CD14-positive monocyte (primary cell): ENCODE results near the gene TAF11L2. TPM values are rescaled to one million over a fixed set of nuclear protein-coding genes. Genes with fewer than 3 reads are reported as not detected.
"Not testable (repeated sequence)": the region's sequence is repeated elsewhere in the genome, so short reads cannot be mapped to it uniquely, and the experiment has no call there.

Experiments used
- DNase-seq, 3 donors: peaks; one replicate each; pipeline ENCODE4 v3.0.0-alpha.2; 2011 to 2022
- H2AFZ ChIP-seq: 2 replicates; pipeline ENCODE4 v1.6.0; 2012; ENCODE audit warnings: mild to moderate bottlenecking, low read depth, low read length, inconsistent platforms; ENCODE audit not compliant: insufficient read depth, poor library complexity, severe bottlenecking
- H3K27ac ChIP-seq, 2 donors: 1 replicate in 1 of 2; 2 replicates in 1 of 2; pipeline ENCODE4 v1.5.1; 2012 to 2013; ENCODE audit warnings: low read length in 2 of 2, control low read depth in 1 of 2, inconsistent platforms in 1 of 2, low read depth in 1 of 2, mild to moderate bottlenecking in 1 of 2
- H3K27me3 ChIP-seq, 2 donors: one replicate each; pipeline versions ENCODE4 v1.6.0 to v1.6.1; 2011 to 2013; ENCODE audit warnings: low read length in 2 of 2; ENCODE audit not compliant: control insufficient read depth in 2 of 2, insufficient read depth in 2 of 2
- H3K36me3 ChIP-seq, 2 donors: replicated peaks in 1 of 2; 1 replicate in 1 of 2; 2 replicates in 1 of 2; pipeline versions ENCODE4 v1.5.1 to v1.6.1; 2012 to 2013; ENCODE audit warnings: low read length in 2 of 2, control low read depth in 1 of 2, inconsistent platforms in 1 of 2, mild to moderate bottlenecking in 1 of 2; ENCODE audit not compliant: insufficient read depth in 2 of 2, control insufficient read depth in 1 of 2
- H3K4me1 ChIP-seq, 2 donors: 1 replicate in 1 of 2; 2 replicates in 1 of 2; pipeline versions ENCODE4 v1.5.1 to v1.6.1; 2012 to 2013; ENCODE audit warnings: low read length in 2 of 2, control low read depth in 1 of 2, inconsistent platforms in 1 of 2, mild to moderate bottlenecking in 1 of 2, moderate library complexity in 1 of 2; ENCODE audit not compliant: insufficient read depth in 2 of 2, control insufficient read depth in 1 of 2
- H3K4me2 ChIP-seq: replicated peaks from 2 replicates; pipeline ENCODE3; 2012; ENCODE audit warnings: low read length, moderate library complexity, mild to moderate bottlenecking; ENCODE audit not compliant: poor library complexity, severe bottlenecking; ENCODE audit errors: extremely low read depth
- H3K4me3 ChIP-seq, 3 experiments: fragments of 200-600 bp in 1 of 3; sonication (generic) in 1 of 3; replicated peaks in 1 of 3; 1 replicate in 2 of 3; 2 replicates in 1 of 3; pipeline ENCODE4 v1.5.1; 2011 to 2013; ENCODE audit warnings: low read length in 3 of 3, mild to moderate bottlenecking in 3 of 3, control low read depth in 2 of 3, low read depth in 2 of 3, inconsistent platforms in 1 of 3, moderate library complexity in 1 of 3
- H3K79me2 ChIP-seq: 2 replicates; pipeline ENCODE4 v1.6.0; 2012; ENCODE audit warnings: mild to moderate bottlenecking, control low read depth, inconsistent platforms, low read length, moderate library complexity; ENCODE audit not compliant: insufficient read depth
- H3K9ac ChIP-seq: 2 replicates; pipeline ENCODE4 v1.6.0; 2017; ENCODE audit warnings: low read length, mild to moderate bottlenecking; ENCODE audit not compliant: insufficient read depth, poor library complexity, severe bottlenecking
- H3K9me3 ChIP-seq, 2 donors: replicated peaks in 1 of 2; 1 replicate in 1 of 2; 2 replicates in 1 of 2; pipeline versions ENCODE4 v1.5.1 to v1.6.1; 2012 to 2013; ENCODE audit warnings: low read length in 2 of 2, control low read depth in 1 of 2; ENCODE audit not compliant: control insufficient read depth in 1 of 2, insufficient read depth in 1 of 2
- H4K20me1 ChIP-seq: 2 replicates; pipeline ENCODE4 v1.6.0; 2012; ENCODE audit warnings: mild to moderate bottlenecking, low read length, control low read depth, moderate library complexity; ENCODE audit not compliant: insufficient read depth
- H3K27ac Mint-ChIP-seq, 7 donors: one replicate each; pipeline ENCODE4 v1.8.0; 2020; ENCODE audit warnings: mild to moderate bottlenecking in 7 of 7, mixed read lengths in 7 of 7, moderate library complexity in 6 of 7, inconsistent platforms in 2 of 7
- H3K27me3 Mint-ChIP-seq, 3 donors: one replicate each; pipeline ENCODE4 v1.8.0; 2021 to 2022; ENCODE audit warnings: low read depth in 3 of 3, mild to moderate bottlenecking in 3 of 3, mixed read lengths in 3 of 3, moderate library complexity in 3 of 3, inconsistent platforms in 1 of 3
- H3K36me3 Mint-ChIP-seq, 2 donors: one replicate each; pipeline ENCODE4 v1.8.0; 2020; ENCODE audit warnings: mixed read lengths in 2 of 2, inconsistent platforms in 1 of 2, mild to moderate bottlenecking in 1 of 2
- H3K4me1 Mint-ChIP-seq: one replicate; pipeline ENCODE4 v1.8.0; 2020; ENCODE audit warnings: mild to moderate bottlenecking, mixed read lengths
- H3K4me3 Mint-ChIP-seq, 2 donors: one replicate each; pipeline ENCODE4 v1.8.0; 2020; ENCODE audit warnings: mild to moderate bottlenecking in 2 of 2, mixed read lengths in 2 of 2, moderate library complexity in 1 of 2
- H3K9me3 Mint-ChIP-seq, 7 donors: one replicate each; pipeline ENCODE4 v1.8.0; 2020 to 2022; ENCODE audit warnings: mixed read lengths in 7 of 7, mild to moderate bottlenecking in 6 of 7, moderate library complexity in 6 of 7, inconsistent platforms in 2 of 7
- CTCF ChIP-seq: fragments of 200-600 bp; IDR thresholded peaks from one replicate; pipeline ENCODE4 v1.8.0; 2022; ENCODE audit warnings: antibody characterized with exemption, mild to moderate bottlenecking
- intact Hi-C, 2 donors: fragments of 100-400 bp; cut with micrococcal nuclease; formaldehyde crosslinking; loops; one replicate each; pipeline versions ENCODE4 v1.15.0 to v1.15.1; 2023
- polyA plus RNA-seq, 3 donors: library from polyadenylated mRNA; depleted of rRNA in 1 of 3; unstranded in 2 of 3; stranded (reverse) in 1 of 3; fragments of 300-500 nt in 2 of 3; fragments of >200 nt in 1 of 3; fragmentation: Illumina TruSeq in 2 of 3; gene quantifications; 1 replicate in 2 of 3; 2 replicates in 1 of 3; pipeline ENCODE4 v1.2.3, GENCODE V29; 2012 to 2021

TAF11L2 gene
- polyA plus RNA-seq, 3 donors: not detected

- no peak overlapping the region for H3K4me3 Mint-ChIP-seq
- Histone ChIP-seq H3K27me3 (no peaks in the 10 kb centered on the region), H3K9ac (no peak overlapping the region), H3K79me2 (no peaks in the 10 kb centered on the region), H3K27ac (no peak overlapping the region), H3K4me1 (no peaks in the 10 kb centered on the region), H2AFZ (no peak overlapping the region), H3K36me3 (no peaks in the 10 kb centered on the region), H3K4me2 (no peak overlapping the region), H3K4me3 (no peak overlapping the region), H3K9me3 (peaks cover 0 to 3% of the 10 kb centered on the region in 2 donors), H4K20me1 (no peaks in the 10 kb centered on the region)
- H3K27ac Mint-ChIP-seq: no peak overlapping the region
- H3K27me3 Mint-ChIP-seq: peaks cover 0 to 5% (median 1%) of the 10 kb centered on the region in 3 donors
- intact Hi-C loops: no loop called here
- DNase-seq: no peak
- TF ChIP-seq CTCF: no peak
- H3K9me3 Mint-ChIP-seq: peaks cover 0 to 11% (median 4%) of the 10 kb centered on the region in 7 donors
- no peaks in the 10 kb centered on the region for H3K36me3 Mint-ChIP-seq
- peaks cover 3% of the 10 kb centered on the region for H3K4me1 Mint-ChIP-seq
These were observed 28.0 kb upstream of the TAF11L2 start for GRCh38 chr5:17470064-17470463.

- H2AFZ ChIP-seq, H3K9me3 ChIP-seq, H3K27me3 ChIP-seq, H3K27me3 Mint-ChIP-seq, H3K27ac ChIP-seq, H3K4me3 ChIP-seq, H3K9me3 Mint-ChIP-seq, H3K36me3 ChIP-seq, H3K4me1 Mint-ChIP-seq, H3K27ac Mint-ChIP-seq, DNase-seq, H3K4me2 ChIP-seq, H3K9ac ChIP-seq, H3K4me1 ChIP-seq, H3K4me3 Mint-ChIP-seq, H3K79me2 ChIP-seq, H4K20me1 ChIP-seq, intact Hi-C loops, H3K36me3 Mint-ChIP-seq: not testable (repeated sequence)
These were observed 23.0 kb upstream of the TAF11L2 start for GRCh38 chr5:17475064-17475463.
